Fibroblast of the aortic adventitia (primary cell): ENCODE measurements around the gene PTK6. TPM values are rescaled to one million over a fixed set of nuclear protein-coding genes. Genes with fewer than 3 reads are reported as not detected.

Source experiments
- DNase-seq: peaks from one replicate; pipeline ENCODE4 v3.0.0-alpha.2; 2010; ENCODE audit warnings: low read depth
- H3K4me3 ChIP-seq: 2 replicates; pipeline ENCODE4 v1.5.1; 2011; ENCODE audit warnings: low read depth, mild to moderate bottlenecking, control low read depth, low read length, moderate library complexity
- total RNA-seq: library from RNA; depleted of rRNA; stranded (reverse); fragments of >200 nt; gene quantifications from 2 replicates; pipeline ENCODE4 v1.2.3, GENCODE V29; 2012; ENCODE audit warnings: low replicate concordance
- TF ChIP-seq, protein P1 (sequence below): IDR thresholded peaks from 2 replicates; pipeline ENCODE4 v1.5.1; 2011; ENCODE audit warnings: mild to moderate bottlenecking, low read length, control low read depth, inconsistent platforms; ENCODE audit not compliant: insufficient read depth

PTK6 gene
- total RNA-seq, 1 donor: not detected

DNA sequence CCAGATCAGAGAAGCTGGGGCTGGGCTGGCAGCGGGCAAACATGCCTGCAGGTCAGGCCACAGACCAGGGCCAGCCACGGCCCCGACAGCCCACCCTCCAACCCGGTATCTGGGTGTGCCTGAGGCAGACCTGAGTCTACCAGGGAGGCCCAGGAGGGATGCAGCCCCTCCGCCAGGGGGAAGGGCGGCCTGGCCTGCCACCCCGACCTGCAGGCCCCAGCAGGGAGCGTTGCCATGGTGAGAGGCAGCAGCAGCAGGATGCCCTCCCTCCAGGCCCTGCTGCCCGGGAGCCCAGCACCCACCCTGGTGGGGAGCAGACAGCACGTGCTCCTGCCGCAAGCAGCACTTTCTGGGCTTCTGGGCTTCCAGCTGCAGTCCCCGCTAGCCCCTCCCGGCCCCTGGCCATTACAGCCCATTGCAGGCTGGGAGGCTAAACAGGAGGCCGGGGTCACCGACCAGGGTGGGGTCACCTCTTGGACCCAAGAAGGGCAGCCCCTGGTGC lies 34.5 kb downstream of the PTK6 start:
- no peak for DNase-seq
- TF ChIP-seq, protein P1, sequence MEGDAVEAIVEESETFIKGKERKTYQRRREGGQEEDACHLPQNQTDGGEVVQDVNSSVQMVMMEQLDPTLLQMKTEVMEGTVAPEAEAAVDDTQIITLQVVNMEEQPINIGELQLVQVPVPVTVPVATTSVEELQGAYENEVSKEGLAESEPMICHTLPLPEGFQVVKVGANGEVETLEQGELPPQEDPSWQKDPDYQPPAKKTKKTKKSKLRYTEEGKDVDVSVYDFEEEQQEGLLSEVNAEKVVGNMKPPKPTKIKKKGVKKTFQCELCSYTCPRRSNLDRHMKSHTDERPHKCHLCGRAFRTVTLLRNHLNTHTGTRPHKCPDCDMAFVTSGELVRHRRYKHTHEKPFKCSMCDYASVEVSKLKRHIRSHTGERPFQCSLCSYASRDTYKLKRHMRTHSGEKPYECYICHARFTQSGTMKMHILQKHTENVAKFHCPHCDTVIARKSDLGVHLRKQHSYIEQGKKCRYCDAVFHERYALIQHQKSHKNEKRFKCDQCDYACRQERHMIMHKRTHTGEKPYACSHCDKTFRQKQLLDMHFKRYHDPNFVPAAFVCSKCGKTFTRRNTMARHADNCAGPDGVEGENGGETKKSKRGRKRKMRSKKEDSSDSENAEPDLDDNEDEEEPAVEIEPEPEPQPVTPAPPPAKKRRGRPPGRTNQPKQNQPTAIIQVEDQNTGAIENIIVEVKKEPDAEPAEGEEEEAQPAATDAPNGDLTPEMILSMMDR: no peak
- H3K4me3 ChIP-seq: no peak overlapping the region

DNA sequence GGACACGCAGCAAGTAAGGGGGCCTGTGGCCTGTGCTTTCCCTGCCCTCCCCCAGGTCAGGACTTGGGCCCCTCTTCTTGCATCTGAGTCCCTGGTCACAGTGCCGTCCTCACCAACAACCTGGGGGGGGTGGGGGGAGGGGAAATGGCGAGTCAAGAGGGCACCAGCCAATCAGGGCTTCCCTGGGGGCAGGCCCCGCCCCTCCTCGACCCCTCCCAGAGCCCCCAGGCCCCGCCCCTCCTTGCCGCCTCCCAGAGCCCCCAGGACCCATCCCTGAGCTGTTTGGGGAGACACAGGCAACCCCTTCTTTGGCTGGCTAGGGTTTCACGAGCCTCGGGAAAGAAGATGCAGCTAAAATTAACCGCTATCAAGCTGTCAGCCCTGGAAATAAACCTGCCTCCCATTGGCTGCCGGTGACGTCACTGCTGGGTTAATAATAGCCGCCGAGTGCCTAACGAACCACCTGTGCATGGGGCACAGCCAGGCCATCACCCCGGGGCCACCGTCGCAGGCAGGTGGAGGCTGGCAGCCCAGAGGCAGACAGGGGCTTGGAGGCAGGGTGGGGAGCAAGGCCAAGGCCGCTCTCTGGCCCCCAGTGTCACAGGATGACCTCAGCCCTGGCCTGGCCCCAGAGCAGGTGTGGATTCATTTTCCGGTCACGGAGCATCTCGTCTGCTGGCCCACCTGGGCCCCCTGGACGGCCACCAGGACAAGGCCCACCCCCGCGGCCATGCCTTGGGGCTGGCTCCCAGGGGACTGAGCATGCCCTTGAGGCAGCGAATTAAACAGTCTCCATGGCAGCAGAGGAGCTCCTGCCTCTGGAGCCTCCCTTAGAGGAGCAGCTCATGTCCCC lies 35.1 kb downstream of the PTK6 start:
- no peak for DNase-seq
- TF ChIP-seq, protein P1: no peak
- no peak overlapping the region for H3K4me3 ChIP-seq

DNA sequence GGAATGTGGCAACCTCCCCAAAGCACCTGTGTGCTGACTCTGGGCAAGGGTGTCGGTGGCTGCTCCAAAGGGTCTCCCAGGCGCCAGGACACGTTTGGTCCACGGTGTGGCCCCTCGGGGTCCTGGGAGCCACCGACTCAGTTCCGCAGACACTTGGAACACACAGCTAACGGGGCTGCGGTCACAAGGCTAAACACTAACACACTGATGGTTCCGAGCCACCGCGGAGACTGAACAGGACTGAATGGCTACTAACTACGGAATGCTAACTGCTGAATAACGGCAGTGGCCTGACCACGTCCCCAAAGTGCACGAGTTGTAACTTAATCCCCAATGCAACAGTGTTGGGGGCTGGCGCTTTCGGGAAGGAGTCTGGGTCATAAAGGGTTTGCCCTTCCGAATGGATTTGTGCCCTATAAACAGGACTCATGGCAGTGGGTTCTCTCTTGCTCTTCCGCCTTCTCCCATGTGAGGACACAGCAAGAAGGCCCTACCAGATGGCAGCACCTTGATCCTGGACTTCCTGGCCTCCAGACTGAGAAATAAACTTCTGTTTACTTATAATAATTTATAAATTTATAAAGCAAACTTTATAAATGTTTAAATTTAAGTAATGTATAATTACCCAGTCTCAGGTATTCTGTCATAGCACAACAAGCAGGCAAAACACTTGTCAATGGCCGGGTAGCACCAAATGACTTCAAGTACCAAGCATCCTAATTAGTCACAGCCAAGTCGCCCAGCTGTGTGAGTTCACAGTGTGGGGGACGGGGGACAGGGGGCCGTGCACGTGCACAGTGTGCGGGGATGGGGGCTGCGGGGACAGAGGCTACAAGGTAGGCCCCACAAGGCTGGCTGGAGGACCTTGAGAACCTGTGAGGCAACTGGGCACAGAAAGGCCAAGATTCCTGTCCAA lies 36.0 kb downstream of the PTK6 start:
- no peak for DNase-seq
- H3K4me3 ChIP-seq: no peak overlapping the region
- TF ChIP-seq, protein P1: no peak

DNA sequence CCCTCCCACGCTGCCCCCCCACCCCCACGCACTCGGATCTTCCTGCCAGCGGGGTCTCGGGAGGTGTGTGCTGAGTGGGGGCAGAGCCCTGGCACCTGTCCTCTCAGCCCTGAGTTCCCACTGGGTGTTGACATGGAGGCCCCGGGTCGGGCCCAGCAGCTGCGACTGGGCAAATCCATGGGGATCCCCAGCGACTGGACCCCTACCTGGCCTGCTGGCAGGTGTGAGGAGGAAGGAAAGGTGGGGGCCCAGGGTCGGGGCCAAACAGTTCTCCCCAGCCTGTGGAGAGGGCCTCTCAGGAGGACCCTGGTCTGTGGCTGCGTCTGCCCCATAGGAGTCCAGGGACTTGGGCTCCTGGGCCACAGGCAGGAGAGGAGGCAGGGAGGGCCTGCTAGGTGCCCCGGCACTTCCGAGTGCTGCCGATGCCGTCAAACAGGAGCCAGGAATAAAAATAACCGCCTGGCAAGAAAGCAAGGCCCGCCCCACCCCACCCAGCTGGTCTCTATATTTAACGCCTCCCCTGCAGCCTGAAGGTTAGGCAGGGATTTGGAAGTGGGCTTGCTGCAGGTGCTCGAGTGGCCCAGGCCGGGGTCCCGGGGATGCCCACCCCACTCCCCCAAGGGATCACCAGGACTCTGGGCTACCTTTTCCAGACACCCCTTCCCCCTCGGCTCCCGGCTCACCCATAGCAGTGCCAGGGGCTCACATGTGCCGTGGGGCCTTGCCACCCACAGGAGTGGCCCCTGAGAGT lies 36.9 kb downstream of the PTK6 start:
- TF ChIP-seq, protein P1: no peak
- no peak for DNase-seq
- H3K4me3 ChIP-seq: no peak overlapping the region

DNA sequence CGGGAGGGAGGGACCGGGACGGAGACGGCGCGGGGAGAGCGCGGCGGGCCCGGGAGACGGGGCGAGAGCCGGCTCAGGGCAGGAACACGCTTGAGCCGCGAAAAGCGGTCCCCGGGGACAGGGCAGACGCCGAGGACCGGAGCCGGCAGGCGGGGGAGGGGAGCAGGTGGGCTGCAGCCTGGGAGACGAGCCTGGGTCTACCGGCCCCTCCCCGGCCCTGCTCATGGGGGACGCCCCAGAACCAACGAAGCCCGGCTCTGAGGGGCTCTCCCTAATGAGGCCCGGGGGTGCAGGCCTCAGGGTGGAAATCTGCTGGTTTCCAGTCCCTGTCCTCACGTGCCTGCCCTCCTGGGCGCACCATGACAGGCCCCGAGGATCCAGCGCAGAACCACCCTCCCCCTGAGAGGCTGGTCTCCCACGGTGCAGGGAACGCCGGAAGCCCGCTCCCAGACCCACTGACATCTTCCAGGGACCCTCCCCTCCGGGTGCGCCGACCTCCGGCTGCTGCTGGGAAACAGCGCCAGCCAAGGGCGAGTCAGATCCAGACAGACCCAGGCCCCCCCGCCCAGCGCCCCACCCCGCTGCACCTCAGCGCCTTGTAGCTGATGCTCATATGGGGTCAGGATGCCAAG lies 37.7 kb downstream of the PTK6 start:
- H3K4me3 ChIP-seq: peak overlapping the region; percentile 13
- no peak for DNase-seq
- TF ChIP-seq, protein P1: no peak

DNA sequence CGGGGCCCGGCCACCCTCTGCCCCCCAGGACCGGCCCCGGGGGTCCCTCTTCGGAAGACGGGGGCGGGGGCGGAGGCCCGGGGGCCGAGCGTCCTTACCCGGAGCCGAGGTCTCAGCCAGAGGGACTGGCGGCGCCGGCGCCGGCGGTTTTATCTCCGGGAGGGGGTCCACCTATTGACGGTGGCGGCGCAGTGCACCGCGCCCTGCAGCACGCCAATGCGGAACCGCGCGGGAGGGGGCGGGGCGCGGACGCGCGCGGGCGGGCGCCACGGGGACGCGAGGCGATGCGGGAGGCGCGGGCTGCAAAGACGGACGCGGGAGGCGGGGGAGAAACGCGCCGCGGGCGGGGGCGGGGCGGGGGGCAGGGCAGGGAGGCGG lies 38.2 kb downstream of the PTK6 start, which contains the start of gene EEF1A2:
Gene EEF1A2, minus strand, starts transcription at position 124 of the 378 bp plus-strand sequence. CDS start 1,320 bp downstream, outside the sequence.
- DNase-seq: no peak
- TF ChIP-seq, protein P1: peak; percentile 19
- peak within 1 kb of the TSS; percentile 25 for H3K4me3 ChIP-seq
